ENCODE results near the gene MTX1.

The MTX1 gene

DNA sequence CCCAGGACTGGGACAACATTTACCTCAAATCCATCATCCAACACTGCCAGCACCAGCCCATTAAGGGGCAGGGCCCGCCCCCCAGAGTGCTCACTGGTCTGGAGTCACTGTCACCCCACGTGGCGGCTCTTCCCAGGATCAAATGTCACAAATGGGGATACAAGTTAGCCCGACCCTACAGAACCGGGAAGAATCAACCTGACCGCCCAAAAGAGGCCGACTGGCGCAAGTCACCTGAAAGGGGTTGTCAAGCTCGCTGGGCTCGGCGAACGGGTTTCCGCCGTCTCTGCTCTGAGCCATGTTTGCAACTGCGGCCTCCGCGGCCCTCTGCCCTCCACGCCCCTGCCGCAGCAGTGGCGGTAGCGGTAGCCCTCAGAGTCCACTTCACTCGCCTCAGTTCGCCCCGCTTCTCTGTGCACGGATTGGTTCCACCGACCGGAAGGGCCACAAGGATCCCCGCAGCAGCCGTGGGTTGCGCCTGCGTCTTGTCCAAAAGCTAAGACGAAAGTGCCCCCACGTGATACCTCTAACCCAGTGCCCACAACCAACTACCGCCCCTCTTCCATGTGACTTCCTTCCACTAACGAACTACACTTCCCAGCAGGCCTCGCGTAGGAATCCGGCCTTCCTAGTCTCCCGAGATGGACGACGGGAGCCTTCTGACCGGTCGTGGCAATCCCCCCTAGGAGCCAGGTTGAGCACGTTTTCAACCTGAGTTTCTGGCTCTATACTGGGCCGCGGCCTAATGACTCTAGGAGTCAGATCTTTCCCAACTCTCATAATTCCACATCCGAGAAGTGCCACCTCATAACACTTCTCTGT, 53.6 kb downstream of the MTX1 start, which contains the start of gene SCAMP3:
TSS of gene SCAMP3 (minus strand) at position 509 of the 822 bp plus-strand sequence. CDS start at position 300, 209 bp downstream.
- peak; percentile 91 for DNase-seq (ENCODE audit: low read depth)

DNA sequence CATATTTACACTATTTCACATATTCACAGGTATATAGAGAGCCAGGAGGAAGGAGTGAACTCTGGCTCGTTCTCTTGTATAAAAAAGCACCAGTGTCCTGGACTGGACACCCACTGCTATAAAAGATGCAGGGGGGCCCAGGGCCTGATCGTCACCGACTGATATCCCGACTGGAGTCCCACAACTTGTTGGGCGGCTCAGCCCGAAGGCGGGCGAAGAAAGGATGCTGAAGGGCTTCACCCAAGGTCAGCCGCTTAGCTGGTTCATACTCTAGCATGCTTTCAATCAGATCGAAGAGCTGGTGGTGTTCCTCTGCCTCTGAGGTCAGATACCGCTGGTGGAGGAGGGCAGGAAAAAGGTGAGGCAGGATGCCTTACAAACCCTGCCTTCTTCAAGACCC, 54.6 kb downstream of the MTX1 start:
- DNase-seq (ENCODE audit: low read depth): no peak

Data from HS-27A (cell line).